Effector memory CD4-positive, alpha-beta T cell (primary cell): Measurements from ENCODE around the gene SCAI.

Source experiments
- DNase-seq, 3 donors: peaks; one replicate each; pipeline ENCODE4 v3.0.0-alpha.2; 2020
- H3K27ac ChIP-seq: 2 replicates; pipeline ENCODE4 v1.7.0; 2013; ENCODE audit warnings: mild to moderate bottlenecking, low read length, moderate library complexity; ENCODE audit not compliant: insufficient read depth, poor library complexity, severe bottlenecking
- H3K27me3 ChIP-seq: replicated peaks from 2 replicates; pipeline ENCODE4 v1.7.0; 2013; ENCODE audit warnings: mild to moderate bottlenecking, low read length; ENCODE audit not compliant: insufficient read depth, control insufficient read depth, poor library complexity, severe bottlenecking
- H3K36me3 ChIP-seq: 2 replicates; pipeline ENCODE4 v1.7.0; 2013; ENCODE audit warnings: mild to moderate bottlenecking, low read length, moderate library complexity; ENCODE audit not compliant: control insufficient read depth, insufficient read depth
- H3K4me1 ChIP-seq: 2 replicates; pipeline ENCODE4 v1.7.0; 2013; ENCODE audit warnings: low read length, mild to moderate bottlenecking; ENCODE audit not compliant: control insufficient read depth, insufficient read depth, poor library complexity, severe bottlenecking
- H3K4me3 ChIP-seq: 2 replicates; pipeline ENCODE4 v1.7.0; 2013; ENCODE audit warnings: low read length, low read depth, mild to moderate bottlenecking; ENCODE audit not compliant: insufficient read depth, poor library complexity, severe bottlenecking
- H3K9me3 ChIP-seq: 2 replicates; pipeline ENCODE4 v1.7.0; 2013; ENCODE audit warnings: mild to moderate bottlenecking, low read length, moderate library complexity; ENCODE audit not compliant: control insufficient read depth

SCAI gene

DNA sequence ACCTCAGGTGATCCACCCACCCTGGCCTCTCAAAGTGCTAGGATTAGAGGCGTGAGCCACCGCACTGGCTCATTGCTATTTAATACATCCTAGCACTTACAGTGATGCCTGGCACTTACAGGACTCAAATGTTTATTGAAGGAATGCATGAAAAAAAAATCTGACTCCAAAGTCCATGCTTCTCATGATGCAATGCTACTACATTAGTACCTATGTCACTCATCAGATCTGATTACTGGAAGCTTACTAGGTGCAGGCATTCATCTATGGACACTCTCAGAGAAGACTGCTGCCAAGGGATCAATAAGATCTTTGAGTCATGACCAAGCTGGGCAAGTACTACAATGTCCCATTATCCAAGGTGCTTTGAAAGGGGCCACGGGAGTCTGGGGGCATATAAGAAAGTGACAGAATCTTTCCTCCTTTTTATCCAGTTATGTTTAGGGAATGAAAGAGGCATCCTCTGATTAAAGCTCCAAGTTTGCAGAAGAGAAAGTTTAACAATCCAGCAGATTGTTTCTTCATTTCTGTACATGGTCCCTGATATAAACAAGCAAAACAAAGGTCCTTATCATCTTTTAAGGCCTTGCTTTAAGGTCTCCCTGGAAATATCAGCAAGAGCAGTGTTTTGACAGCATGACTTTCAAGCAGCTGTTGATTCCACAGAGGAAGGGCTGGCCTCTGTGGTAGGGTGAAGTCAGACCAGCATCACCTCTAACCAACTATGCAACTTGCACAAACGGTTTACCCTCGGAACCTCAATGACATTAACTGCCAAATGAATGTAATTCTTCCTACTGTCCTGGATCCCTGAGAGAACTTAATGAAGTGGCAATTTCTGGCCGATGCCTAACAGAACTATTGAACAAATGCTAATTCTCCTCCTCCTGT, 245.5 kb downstream of the SCAI start:
- Histone ChIP-seq H3K36me3 (peaks cover 40% of the 10 kb centered on the region), H3K27ac (no peak overlapping the region), H3K4me3 (no peak overlapping the region), H3K27me3 (no peaks in the 10 kb centered on the region), H3K9me3 (no peaks in the 10 kb centered on the region), H3K4me1 (no peaks in the 10 kb centered on the region)
- no peak for DNase-seq

DNA sequence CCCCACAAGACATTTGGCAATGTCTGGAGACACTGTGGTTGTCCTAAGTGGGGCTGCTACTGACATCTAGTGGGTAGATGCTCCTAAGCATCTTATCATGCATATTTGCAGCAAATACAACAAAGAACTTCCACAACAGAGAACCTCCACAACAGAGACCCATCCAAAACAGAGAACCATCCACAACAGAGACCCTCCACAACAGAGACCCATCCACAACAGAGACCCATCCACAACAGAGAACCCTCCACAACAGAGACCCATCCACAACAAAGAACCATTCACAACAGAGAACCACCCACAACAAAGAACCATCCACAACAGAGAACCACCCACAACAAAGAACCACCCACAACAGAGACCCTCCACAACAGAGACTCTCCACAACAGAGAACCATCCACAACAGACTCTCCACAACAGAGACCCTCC, 248.6 kb downstream of the SCAI start:
- H3K27ac ChIP-seq, result no peak overlapping the region
- peaks cover 50% of the 10 kb centered on the region for H3K36me3 ChIP-seq

DNA sequence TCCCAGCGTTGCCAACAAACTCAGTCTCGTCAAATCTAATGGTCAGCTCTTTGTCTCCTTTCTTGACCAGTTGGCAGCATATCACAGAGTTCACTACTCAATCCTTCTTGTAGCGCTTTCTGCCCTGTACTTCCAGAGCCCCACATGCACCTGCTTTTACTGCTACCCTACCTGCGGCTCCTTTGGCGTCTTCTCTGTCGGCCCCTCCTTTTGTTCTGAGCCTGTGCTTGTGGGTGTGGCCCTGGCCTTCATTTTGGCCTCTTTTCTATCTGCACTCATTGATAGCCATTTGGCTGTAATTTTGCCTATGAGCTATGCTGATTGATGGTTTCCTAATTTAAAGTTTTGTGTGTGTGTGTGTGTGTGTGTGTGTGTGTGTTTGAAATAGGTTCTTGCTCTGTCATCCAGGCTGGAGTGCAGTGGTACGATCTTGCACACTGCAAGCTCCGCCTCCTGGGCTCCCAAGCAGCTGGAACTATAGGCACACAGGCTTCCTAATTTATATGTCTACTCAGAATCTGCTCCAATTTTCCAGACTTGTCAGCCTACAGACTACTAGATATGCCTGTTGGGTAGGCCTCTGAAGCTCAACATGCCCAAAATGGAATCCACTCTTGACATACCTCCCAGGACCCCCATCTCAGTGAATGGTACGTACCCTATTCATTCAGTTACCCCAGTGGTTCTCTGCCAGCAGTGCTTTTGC, 249.1 kb downstream of the SCAI start:
- Histone ChIP-seq H3K27ac (no peak overlapping the region), H3K36me3 (peaks cover 50% of the 10 kb centered on the region)

More for the DNA sequence above, 248.6 kb downstream of the SCAI start:
- H3K4me3 ChIP-seq, result no peak overlapping the region
- no peak for DNase-seq
- no peaks in the 10 kb centered on the region for H3K9me3 ChIP-seq
- H3K27me3 ChIP-seq, result no peaks in the 10 kb centered on the region
- H3K4me1 ChIP-seq, result no peaks in the 10 kb centered on the region

More for the DNA sequence above, 249.1 kb downstream of the SCAI start:
- no peak overlapping the region for H3K4me3 ChIP-seq
- H3K27me3 ChIP-seq, result no peaks in the 10 kb centered on the region
- H3K9me3 ChIP-seq, result no peaks in the 10 kb centered on the region
- no peaks in the 10 kb centered on the region for H3K4me1 ChIP-seq
- no peak for DNase-seq
